GM12875 (cell line): ENCODE measurements around the gene HDHD3.

Experiments
- H3K4me3 ChIP-seq: one replicate; pipeline ENCODE4 v1.5.1; 2011; ENCODE audit warnings: low read depth, low read length, control low read depth
- TF ChIP-seq, protein P1 (sequence below): IDR thresholded peaks from 2 replicates; pipeline ENCODE4 v1.5.1; 2011; ENCODE audit warnings: low read depth, mild to moderate bottlenecking, control low read depth, inconsistent platforms, low read length, moderate library complexity, borderline replicate concordance; ENCODE audit not compliant: insufficient read depth

Gene HDHD3

GRCh38 chr9:113375057-113376023 lies 1.4 kb downstream of the HDHD3 start:
- TF ChIP-seq, protein P1, sequence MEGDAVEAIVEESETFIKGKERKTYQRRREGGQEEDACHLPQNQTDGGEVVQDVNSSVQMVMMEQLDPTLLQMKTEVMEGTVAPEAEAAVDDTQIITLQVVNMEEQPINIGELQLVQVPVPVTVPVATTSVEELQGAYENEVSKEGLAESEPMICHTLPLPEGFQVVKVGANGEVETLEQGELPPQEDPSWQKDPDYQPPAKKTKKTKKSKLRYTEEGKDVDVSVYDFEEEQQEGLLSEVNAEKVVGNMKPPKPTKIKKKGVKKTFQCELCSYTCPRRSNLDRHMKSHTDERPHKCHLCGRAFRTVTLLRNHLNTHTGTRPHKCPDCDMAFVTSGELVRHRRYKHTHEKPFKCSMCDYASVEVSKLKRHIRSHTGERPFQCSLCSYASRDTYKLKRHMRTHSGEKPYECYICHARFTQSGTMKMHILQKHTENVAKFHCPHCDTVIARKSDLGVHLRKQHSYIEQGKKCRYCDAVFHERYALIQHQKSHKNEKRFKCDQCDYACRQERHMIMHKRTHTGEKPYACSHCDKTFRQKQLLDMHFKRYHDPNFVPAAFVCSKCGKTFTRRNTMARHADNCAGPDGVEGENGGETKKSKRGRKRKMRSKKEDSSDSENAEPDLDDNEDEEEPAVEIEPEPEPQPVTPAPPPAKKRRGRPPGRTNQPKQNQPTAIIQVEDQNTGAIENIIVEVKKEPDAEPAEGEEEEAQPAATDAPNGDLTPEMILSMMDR: no peak
- H3K4me3 ChIP-seq: peak overlapping the region; percentile 19

- TF ChIP-seq, protein P1: no peak
- no peak overlapping the region for H3K4me3 ChIP-seq
These were observed 3.0 kb downstream of the HDHD3 start for GRCh38 chr9:113373676-113374392.

DNA sequence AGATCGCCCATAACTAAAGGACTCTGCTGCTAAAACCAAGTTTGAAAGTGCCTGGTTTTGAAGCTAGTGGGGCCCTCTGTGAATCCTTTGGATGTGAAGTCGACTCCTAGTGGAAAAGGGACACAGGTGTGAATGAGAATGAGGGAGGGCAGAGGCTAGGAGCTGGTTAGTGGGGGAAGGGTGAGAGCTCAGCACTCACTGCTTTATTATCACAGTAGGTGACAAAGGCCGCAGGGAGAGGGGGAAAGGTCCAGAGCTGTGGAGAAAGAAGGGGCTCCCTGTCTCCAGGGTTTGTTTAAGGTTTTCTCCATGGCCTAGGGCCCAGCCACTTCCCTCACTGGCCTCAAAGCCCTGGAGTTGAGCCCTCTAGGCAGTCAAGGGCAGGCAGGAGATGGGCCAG lies 3.5 kb downstream of the HDHD3 start:
- no peak overlapping the region for H3K4me3 ChIP-seq

GRCh38 chr9:113372059-113372458 lies 4.7 kb downstream of the HDHD3 start:
- H3K4me3 ChIP-seq: no peak overlapping the region
- TF ChIP-seq, protein P1: no peak

More for the DNA sequence above, 3.5 kb downstream of the HDHD3 start:
- TF ChIP-seq, protein P1: no peak

GRCh38 chr9:113370806-113371325 lies 5.9 kb downstream of the HDHD3 start:
- TF ChIP-seq, protein P1: no peak
- no peak overlapping the region for H3K4me3 ChIP-seq

DNA sequence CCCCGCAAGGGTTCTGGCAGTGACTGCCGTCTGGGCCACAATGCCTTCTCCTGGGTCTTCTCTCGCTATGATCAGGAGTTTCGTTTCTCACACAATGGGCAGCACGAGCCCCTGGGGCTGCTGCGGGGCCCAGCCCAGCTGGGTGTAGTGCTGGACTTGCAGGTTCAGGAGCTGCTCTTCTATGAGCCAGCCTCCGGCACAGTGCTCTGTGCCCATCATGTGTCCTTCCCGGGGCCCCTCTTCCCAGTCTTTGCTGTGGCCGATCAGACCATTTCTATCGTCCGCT lies 7.0 kb downstream of the HDHD3 start:
- TF ChIP-seq, protein P1: no peak

More for the DNA sequence above, 7.0 kb downstream of the HDHD3 start:
- H3K4me3 ChIP-seq: no peak overlapping the region
